Measurements from ENCODE around the gene REX1BD.

The REX1BD gene

GRCh38 chr19:18603255-18603957, 14.8 kb downstream of the REX1BD start:
- peak in 3 of 4 experiments; percentile 26 to 59 (median 39) for DNase-seq

GRCh38 chr19:18603958-18604819, 15.6 kb downstream of the REX1BD start:
- DNase-seq: no peak

DNA sequence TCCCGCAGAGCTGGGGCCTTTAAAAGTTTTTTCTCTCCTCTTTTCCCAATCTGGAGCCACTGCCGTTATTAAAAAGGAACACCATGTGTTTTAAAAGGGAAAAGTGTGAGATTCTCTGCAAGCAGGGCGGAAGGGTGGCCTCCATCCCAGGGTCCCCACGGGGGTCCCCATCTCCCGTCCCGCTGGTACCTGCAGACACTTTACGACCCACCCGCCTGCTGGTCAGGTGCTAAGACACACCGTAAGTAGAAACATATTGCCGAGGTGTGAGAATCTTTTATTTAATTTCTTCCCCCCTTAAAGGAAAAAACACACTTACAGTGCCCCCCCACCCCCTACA, 16.2 kb downstream of the REX1BD start:
- no peak for DNase-seq

DNA sequence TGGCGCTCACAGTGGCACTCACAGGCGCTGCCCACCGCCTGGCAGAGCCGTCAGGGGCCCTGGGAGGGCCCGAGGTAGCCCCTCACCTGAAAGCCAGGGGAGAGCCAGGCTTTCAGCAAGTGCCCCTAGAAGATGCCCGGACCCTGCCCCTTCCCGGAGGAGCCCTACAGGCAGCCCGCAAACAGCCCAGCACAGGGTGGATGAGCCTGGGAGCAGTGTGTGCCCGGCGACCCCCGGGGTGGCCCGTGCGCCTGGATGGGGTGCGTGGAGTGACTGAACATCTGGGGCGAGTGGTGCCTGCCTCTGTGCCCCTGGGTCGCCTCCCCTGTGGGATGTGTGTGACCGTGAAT, 16.6 kb downstream of the REX1BD start:
- no peak for DNase-seq

- DNase-seq: no peak
Measured at GRCh38 chr19:18605546-18606280, 17.1 kb downstream of the REX1BD start.

- peak in 1 of 4 experiments; percentile 17 for DNase-seq
Measured at GRCh38 chr19:18606281-18607225, 18.0 kb downstream of the REX1BD start, which contains the start of gene CRLF1. CRLF1 (minus strand) TSS chr19:18606799; CDS start chr19:18606656, 143 bp downstream.

DNA sequence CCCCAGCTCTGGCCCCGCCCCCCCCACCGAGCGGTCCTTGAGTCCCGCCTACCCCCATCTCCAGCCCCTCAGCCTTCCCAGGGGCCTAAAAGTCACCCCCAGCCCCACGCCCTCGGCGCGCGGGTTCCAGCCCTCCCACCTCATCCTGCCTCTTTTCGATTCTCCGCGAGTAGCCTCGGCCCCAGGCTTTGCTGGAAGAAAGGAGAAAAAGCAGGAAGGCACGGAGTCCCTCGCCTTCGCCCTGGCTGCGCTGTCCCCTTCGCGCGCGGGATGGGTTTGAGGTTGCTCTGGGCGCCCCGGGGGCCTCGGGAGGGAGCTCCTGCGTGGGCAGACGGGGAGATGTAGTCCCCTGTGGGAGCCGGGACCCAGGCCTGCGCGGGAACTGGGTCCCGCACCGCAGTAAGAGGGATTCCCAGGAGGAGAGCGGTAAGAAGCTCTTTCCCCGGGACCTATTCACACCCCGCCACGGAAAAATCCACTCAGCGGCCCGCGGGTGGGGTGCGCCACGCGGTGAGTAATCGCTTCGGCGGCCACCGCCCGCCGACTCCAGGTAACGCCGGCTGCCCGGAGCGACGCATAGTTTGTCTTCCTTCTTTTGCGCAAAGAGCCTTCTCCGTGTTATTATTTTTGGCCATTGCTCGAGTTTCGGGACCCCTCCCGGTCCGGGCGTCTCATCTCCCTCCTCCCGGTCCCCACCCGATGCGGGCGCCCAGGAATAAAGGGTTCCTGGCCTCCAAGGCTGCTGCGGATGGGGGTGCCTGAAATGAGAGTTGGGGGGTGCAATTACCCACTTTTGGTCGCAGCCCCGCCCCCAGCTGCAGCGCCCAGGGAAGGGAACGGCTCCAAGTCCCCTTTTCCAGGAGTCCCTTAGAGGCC, 18.9 kb downstream of the REX1BD start:
- peak in 1 of 4 experiments; percentile 40 for DNase-seq

DNA sequence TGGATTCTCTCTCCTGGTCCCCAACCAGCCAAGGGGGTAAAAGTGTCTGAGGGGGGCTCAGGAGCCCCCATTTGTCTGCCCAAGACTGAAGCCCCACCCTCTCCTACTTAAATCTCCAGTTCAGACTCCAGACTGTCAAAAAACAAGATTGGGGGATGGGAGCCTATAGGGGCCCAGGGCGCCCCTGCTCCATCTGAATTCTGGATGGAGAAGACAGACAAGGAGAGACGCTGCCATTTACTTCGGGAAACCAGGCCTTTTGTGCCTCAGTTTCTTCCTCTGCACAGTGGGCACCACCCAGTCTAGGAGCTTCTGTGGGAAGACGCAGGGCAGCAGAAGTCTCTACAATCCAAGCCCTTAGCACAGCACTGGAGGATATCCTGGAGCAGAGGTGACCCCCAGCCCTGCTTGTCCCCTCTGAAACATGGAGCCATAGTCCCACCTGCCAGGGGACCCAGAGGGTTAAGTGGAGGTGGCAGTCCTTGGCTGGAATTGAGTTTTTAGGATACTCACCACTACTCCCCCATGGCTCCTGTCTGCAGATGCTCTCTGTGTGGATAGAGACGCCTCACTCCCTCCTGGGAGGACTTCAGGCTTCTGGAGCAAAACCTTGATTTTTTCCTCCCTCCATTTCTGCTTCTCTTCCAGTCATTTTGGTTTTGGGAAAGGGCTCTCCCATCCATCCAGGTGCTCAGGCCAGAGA, 19.7 kb downstream of the REX1BD start:
- DNase-seq: no peak

DNA sequence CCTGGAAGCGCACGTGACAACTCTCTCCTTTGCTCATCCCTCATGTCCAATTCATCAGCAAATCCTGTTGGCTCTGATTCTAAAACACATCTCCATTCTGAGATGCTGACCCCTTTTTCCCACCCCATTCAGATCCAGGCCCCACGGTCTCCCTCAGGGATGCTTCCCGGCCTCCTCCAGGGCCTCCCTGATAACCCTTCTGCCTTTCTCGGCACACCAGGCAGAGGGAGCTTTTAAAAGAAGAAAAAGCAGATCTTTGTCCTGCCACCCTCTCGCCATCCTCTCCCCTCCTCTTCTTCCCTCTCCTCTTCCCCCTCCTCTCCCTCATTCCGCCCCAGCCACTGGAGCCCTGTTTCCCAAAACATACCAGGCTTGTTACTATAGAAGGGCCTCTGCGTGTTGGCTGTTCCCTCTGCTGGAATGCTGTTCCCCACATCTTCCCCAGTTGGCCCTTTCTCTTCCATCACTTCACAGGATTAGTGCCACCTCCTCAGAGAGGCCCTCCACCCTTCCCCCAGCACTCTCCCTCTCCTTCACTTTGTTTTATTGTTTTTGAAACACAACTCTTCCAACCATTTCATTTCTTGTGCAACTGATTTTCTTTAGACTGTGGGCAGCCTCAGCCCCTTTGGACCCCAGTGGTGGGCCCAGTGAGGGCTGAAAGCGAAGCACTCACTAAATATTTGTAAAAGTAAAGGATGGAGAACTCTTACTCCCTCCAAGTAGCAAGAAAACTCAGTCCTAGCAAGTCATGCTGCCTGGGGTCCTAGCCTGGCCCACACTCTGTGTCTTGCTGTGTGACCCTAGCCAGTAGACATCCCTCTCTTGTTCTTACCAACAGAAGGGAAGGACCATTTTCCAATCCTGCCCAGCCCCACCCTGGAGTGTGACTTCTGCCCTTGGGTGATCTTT, 20.5 kb downstream of the REX1BD start:
- no peak for DNase-seq

GRCh38 chr19:18609717-18610051, 21.1 kb downstream of the REX1BD start:
- DNase-seq: no peak

DNA sequence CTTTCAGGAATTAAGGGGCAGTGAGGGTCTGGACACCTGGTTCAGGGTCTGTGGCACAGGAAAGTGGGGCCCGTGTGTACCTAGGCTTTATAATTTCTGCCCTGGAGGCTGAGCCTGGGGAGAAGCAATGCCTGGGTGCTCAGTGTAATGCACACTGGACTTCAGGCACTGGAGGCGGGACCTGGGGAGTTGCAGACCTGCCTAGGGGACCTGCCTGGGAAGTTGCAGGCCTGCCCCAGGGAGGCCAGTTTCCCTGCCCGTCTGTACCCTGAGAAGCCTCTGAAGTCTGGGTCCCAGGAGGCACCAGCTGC, 21.6 kb downstream of the REX1BD start:
- DNase-seq: no peak

DNA sequence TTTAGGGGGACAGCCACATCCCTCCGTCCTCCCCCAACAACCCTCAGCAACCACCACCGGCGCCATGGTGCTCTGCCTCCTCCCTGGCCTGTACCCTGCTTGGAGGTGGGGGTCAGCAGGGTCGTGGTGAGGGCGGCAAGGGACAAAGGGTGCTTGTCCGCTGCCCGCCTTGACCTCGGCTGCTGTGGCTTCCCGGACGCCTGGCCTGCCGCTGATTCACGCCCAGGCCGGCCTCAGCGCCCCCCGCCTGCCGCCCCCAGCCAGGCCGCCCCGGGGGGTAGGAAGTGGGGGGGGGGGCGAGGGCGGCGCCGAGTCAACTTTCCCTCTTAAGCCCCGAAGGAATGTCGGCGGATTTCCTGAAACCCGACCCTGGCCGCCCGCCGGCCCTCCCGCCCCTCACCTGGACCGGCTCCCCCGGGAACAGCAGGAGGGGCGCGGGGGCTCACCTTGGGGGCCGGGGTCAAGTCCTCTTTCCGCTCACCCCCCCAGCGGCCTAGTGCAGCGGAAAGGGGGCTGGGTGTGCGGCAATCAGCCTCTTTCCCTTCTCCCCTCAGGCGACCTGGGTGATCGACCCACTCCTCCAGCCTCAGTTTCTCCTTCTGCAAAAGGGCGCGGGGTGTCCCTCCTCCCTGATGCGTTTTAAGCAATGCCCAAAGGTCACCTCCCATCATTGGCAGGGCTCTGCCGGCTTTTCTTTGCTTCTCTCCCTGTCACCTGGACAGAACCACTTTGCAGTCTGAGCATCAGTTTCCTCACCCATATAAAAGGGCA, 22.1 kb downstream of the REX1BD start:
- DNase-seq: no peak

- no peak for DNase-seq
Measured at GRCh38 chr19:18611327-18612050, 22.9 kb downstream of the REX1BD start.

- DNase-seq: no peak
Measured at GRCh38 chr19:18612051-18612771, 23.6 kb downstream of the REX1BD start.

DNA sequence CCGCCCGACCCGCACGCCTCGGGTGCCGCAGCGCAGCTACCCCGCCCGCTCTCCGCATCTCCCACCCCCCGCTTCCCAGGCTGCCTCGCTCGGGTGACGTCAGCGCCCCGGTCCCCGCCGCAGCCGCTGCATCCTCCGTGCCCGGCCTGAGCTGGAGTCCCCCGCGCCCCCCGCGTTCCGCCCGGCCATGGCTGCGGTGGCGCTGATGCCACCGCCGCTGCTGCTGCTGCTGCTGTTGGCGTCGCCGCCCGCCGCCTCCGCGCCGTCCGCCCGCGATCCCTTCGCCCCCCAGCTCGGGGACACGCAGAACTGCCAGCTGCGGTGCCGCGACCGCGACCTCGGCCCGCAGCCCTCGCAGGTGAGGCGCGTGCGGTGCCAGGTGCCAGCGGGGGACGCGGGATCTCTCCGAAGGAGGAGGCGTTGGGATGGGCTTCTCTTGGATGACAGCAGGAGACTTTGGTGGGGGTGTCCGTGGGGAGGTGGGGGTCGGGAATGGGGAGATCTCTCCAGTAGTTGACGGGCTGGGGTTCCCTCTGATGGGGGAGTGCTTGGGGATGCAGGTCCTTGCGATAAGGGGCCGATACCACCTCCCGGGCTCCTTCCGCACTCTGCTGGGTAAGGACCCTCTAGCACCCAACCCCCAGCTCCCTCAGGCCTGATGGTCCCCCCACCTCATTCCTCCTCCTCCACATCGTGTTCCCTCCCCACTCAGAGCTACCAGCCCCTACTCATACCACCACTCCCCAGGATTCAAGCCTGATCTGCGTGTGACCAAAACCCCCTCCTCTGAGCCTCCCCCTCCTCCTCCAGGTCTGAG, 24.4 kb downstream of the REX1BD start, which contains the start of gene TMEM59L:
TMEM59L (plus strand) TSS at position 99 of the 817 bp plus-strand sequence; CDS start at position 188, 89 bp downstream.
- peak in 1 of 4 experiments; percentile 35 for DNase-seq

GRCh38 chr19:18613589-18614234, 25.1 kb downstream of the REX1BD start:
- DNase-seq: no peak
